ENCODE results near the gene LZTFL1. TPM values are rescaled to one million over a fixed set of nuclear protein-coding genes. Genes with fewer than 3 reads are reported as not detected.

LZTFL1 gene
- total RNA-seq, 4 donors from 2014 or later = 39.5 to 56.5 (median 51.4) TPM

GRCh38 chr3:45887285-45887684 lies 45.4 kb upstream of the LZTFL1 start:
- no peak for DNase-seq
- H3K4me3 ChIP-seq (replicated peaks in 1 of 3) = no peak overlapping the region
- intact Hi-C loops (cut with DNase I) = no loop called here
- TF ChIP-seq POLR2A (IDR thresholded peaks at IDR 0.05) = no peak
- TF ChIP-seq, protein P1, sequence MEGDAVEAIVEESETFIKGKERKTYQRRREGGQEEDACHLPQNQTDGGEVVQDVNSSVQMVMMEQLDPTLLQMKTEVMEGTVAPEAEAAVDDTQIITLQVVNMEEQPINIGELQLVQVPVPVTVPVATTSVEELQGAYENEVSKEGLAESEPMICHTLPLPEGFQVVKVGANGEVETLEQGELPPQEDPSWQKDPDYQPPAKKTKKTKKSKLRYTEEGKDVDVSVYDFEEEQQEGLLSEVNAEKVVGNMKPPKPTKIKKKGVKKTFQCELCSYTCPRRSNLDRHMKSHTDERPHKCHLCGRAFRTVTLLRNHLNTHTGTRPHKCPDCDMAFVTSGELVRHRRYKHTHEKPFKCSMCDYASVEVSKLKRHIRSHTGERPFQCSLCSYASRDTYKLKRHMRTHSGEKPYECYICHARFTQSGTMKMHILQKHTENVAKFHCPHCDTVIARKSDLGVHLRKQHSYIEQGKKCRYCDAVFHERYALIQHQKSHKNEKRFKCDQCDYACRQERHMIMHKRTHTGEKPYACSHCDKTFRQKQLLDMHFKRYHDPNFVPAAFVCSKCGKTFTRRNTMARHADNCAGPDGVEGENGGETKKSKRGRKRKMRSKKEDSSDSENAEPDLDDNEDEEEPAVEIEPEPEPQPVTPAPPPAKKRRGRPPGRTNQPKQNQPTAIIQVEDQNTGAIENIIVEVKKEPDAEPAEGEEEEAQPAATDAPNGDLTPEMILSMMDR (IDR thresholded peaks at IDR 0.05) = no peak
- no peaks in the 10 kb centered on the region for H3K36me3 ChIP-seq
- WGBS, 2 donors = 85 to 93% methylated on average over 4 of the region's 4 CpGs
- H3K4me1 ChIP-seq = peaks cover 3% of the 10 kb centered on the region in 2 donors
- H3K9me3 ChIP-seq = no peaks in the 10 kb centered on the region
- no peaks in the 10 kb centered on the region for H3K27me3 ChIP-seq
- no peak overlapping the region for H3K27ac ChIP-seq

DNA sequence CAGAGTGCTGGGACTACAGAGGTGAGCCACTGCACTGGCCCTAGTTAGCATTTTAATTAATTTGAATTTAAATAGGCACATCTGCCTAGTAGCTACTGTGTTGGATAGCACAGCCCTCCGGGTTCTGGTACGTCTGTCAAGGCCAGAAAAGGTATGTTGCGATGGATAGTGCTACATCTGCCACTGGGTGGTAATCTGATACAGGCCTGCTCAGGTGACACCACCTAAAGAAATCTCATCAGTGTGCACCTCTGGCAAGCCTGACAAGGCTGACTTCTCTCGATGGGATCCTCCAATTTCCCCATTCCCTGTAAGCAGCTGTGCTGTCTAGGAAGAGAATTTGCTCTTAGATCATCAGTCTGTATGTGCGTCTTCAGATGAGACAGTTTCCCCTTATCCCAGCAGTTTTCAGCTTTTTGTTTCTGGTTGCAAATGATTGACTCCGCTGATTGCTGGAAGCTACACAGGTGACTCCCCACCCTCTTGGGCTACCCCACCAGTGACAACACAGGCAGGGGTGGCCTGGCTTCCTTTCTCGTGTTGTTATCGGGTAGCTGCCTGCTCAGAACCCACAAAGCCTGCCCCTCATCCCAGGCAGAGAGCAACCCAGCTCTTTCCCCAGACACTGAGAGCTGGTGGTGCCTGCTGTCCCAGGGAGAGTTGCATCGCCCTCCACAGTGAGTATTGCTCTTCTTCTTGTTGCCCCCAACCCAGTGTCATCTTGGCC lies 44.2 kb upstream of the LZTFL1 start, which contains the start of gene CCR9:
TSS of gene CCR9 (plus strand) at position 565 of the 727 bp plus-strand sequence. CDS start 8,391 bp downstream, outside the sequence.
- Histone ChIP-seq H3K4me3 (replicated peaks in 1 of 3) (no peak within 1 kb of the TSS), H3K9me3 (no peaks in the 10 kb centered on the region), H3K27ac (no peak within 1 kb of the TSS), H3K4me1 (peaks cover 3% of the 10 kb centered on the region in 2 donors), H3K36me3 (no peaks in the 10 kb centered on the region), H3K27me3 (no peaks in the 10 kb centered on the region)
- intact Hi-C loops (cut with DNase I) = no loop called here
- 79 to 89% methylated on average over 8 to 9 of the region's 9 CpGs for WGBS, 2 donors
- TF ChIP-seq, protein P1 (IDR thresholded peaks at IDR 0.05) = no peak
- TF ChIP-seq POLR2A (IDR thresholded peaks at IDR 0.05) = no peak
- no peak for DNase-seq

- 86 to 87% methylated on average over 23 of the region's 23 CpGs for WGBS, 2 donors
- Histone ChIP-seq H3K9me3 (no peaks in the 10 kb centered on the region), H3K27me3 (no peaks in the 10 kb centered on the region), H3K4me3 (replicated peaks in 1 of 3) (no peak overlapping the region), H3K36me3 (no peaks in the 10 kb centered on the region), H3K4me1 (no peaks in the 10 kb centered on the region), H3K27ac (no peak overlapping the region)
- intact Hi-C loops (cut with DNase I) = no loop called here
- no peak for DNase-seq
- no peak for TF ChIP-seq POLR2A (IDR thresholded peaks at IDR 0.05)
- TF ChIP-seq, protein P1 (IDR thresholded peaks at IDR 0.05) = no peak
Measured at GRCh38 chr3:45884368-45885201, 42.7 kb upstream of the LZTFL1 start.

GRCh38 chr3:45881078-45882022 lies 39.4 kb upstream of the LZTFL1 start:
- WGBS, 2 donors = 57% methylated on average over 8 of the region's 8 CpGs
- H3K4me3 ChIP-seq (replicated peaks in 1 of 3) = no peak overlapping the region
- no peak for DNase-seq
- H3K9me3 ChIP-seq = no peaks in the 10 kb centered on the region
- intact Hi-C loops (cut with DNase I) = no loop called here
- no peaks in the 10 kb centered on the region for H3K4me1 ChIP-seq
- H3K27me3 ChIP-seq = no peaks in the 10 kb centered on the region
- H3K27ac ChIP-seq = no peak overlapping the region
- no peaks in the 10 kb centered on the region for H3K36me3 ChIP-seq
- TF ChIP-seq, protein P1 (IDR thresholded peaks at IDR 0.05) = no peak
- TF ChIP-seq POLR2A (IDR thresholded peaks at IDR 0.05) = no peak
